Measurements from ENCODE around the gene PTPRG. TPM values are rescaled to one million over a fixed set of nuclear protein-coding genes. Genes with fewer than 3 reads are reported as not detected.

Gene PTPRG
- total and polyA plus RNA-seq, 2 donors (not counting 3 experiments of a cell fraction or from before 2014, with no cell fraction given), result 8.9 to 39.1 TPM

- dilution Hi-C loops (cut with MboI; ENCODE audit: extremely low pct_ligation_motif_present, low sequenced_read_pairs), result no loop called here
- BruUV-seq (replicated peaks), result no TSS peak
- DNase-seq (ENCODE audit: low read depth, low spot score), result no peak
These were observed 42.8 kb upstream of the PTPRG start for GRCh38 chr3:61518590-61518989.

More at GRCh38 chr3:61518590-61518989, 42.8 kb upstream of the PTPRG start:
- CTCF ChIA-PET, result no interaction called here
- TF ChIP-seq CTCF (IDR thresholded peaks at IDR 0.05; ENCODE audit: extremely low read depth in 1 of 2, insufficient read depth in 1 of 2, low read depth in 1 of 2, low read length in 2 of 2), result no peak
- TF ChIP-seq GATA2 (IDR thresholded peaks at IDR 0.05; ENCODE audit: insufficient read depth, insufficient read length, low read depth, low read length), result no peak
- no peak for TF ChIP-seq EZH2 (IDR thresholded peaks at IDR 0.05; ENCODE audit: borderline replicate concordance, low read depth, low read length, severe bottlenecking)
- no peak for TF ChIP-seq JUN (IDR thresholded peaks at IDR 0.05; ENCODE audit: borderline replicate concordance, insufficient read depth, insufficient read length, low read depth)
- TF ChIP-seq POLR2AphosphoS5 (IDR thresholded peaks at IDR 0.05; ENCODE audit: insufficient read depth, low read depth, low read length), result no peak
- no peak for TF ChIP-seq MYC (IDR thresholded peaks at IDR 0.05; ENCODE audit: low read depth, low read length)
- no peak for TF ChIP-seq FOS (IDR thresholded peaks at IDR 0.05; ENCODE audit: borderline replicate concordance, insufficient read depth, low read length)
- no peaks in the 10 kb centered on the region for H3K9me3 ChIP-seq (replicated peaks; ENCODE audit: control insufficient read depth, insufficient read depth, low read length)
- intact Hi-C loops (cut with micrococcal nuclease), result no loop called here
- H3K9me1 ChIP-seq (replicated peaks; ENCODE audit: control insufficient read depth, extremely low read depth, insufficient read depth, low read length), result no peaks in the 10 kb centered on the region
- no peaks in the 10 kb centered on the region for H3K36me3 ChIP-seq (ENCODE audit: control insufficient read depth in 2 of 2, extremely low read depth in 1 of 2, insufficient read depth in 2 of 2, low read length in 2 of 2)
- POLR2A ChIA-PET, result no interaction called here
- H3K4me1 ChIP-seq (ENCODE audit: control insufficient read depth, extremely low read depth, insufficient read depth, low read length), result no peaks in the 10 kb centered on the region
- H4K20me1 ChIP-seq (replicated peaks; ENCODE audit: control insufficient read depth, extremely low read depth, insufficient read depth, low read length), result no peaks in the 10 kb centered on the region
- H3K79me2 ChIP-seq (ENCODE audit: control insufficient read depth, insufficient read depth, low read length), result no peaks in the 10 kb centered on the region
- H3K27ac ChIP-seq (ENCODE audit: insufficient read depth, low read depth, low read length), result no peak overlapping the region
- no peak for FAIRE-seq
- H2AFZ ChIP-seq (ENCODE audit: low read depth, low read length), result no peak overlapping the region
- peaks cover 0 to 3% of the 10 kb centered on the region in 2 experiments for H3K27me3 ChIP-seq (ENCODE audit: control insufficient read depth in 2 of 2, insufficient read depth in 2 of 2, low read length in 2 of 2)
- no peak overlapping the region for H3K4me2 ChIP-seq (ENCODE audit: insufficient read depth, low read length)
- no peak overlapping the region for H3K9ac ChIP-seq (replicated peaks; ENCODE audit: extremely low read depth, insufficient read depth, low read length)
- no peak overlapping the region for H3K4me3 ChIP-seq (replicated peaks in 1 of 3; ENCODE audit: insufficient read depth in 1 of 3, low read depth in 1 of 3, low read length in 3 of 3)
